Left lung (tissue), 10 donors: ENCODE data around the gene SIRPB1. TPM values are rescaled to one million over a fixed set of nuclear protein-coding genes. Genes with fewer than 3 reads are reported as not detected.
"Not testable (repeated sequence)": the region's sequence is repeated elsewhere in the genome, so short reads cannot be mapped to it uniquely, and the experiment has no call there.

Experiments used
- ATAC-seq: fragments of 200-7000 bp; cut with Tn5 transposase; one replicate; pipeline ENCODE4 v1.9.1; 2020; ENCODE audit warnings: moderate library complexity
- DNase-seq, 4 donors: peaks; one replicate each; pipeline ENCODE4 v3.0.0-alpha.2; 2013 to 2020
- H3K27ac ChIP-seq, 2 donors: fragments of 200-600 bp; sonication (generic) in 1 of 2; one replicate each; pipeline versions ENCODE4 v1.5.0 to v1.8.0; 2020 to 2021
- H3K27me3 ChIP-seq, 2 donors: fragments of 200-600 bp; sonication (generic) in 1 of 2; one replicate each; pipeline versions ENCODE4 v1.5.0 to v1.8.0; 2020 to 2021
- H3K36me3 ChIP-seq, 2 donors: fragments of 200-600 bp; sonication (generic) in 1 of 2; one replicate each; pipeline versions ENCODE4 v1.5.0 to v1.8.0; 2020 to 2021
- H3K4me1 ChIP-seq, 2 donors: fragments of 200-600 bp; one replicate each; pipeline ENCODE4 v1.8.0; 2021
- H3K4me3 ChIP-seq, 2 donors: fragments of 200-600 bp; sonication (generic) in 1 of 2; one replicate each; pipeline versions ENCODE4 v1.5.0 to v1.8.0; 2020 to 2021; ENCODE audit warnings: mild to moderate bottlenecking in 1 of 2
- H3K9me3 ChIP-seq, 2 donors: fragments of 200-600 bp; sonication (generic) in 1 of 2; one replicate each; pipeline versions ENCODE4 v1.5.0 to v1.8.0; 2020 to 2021
- CTCF ChIP-seq, 2 donors: fragments of 200-600 bp; sonication (generic) in 1 of 2; IDR thresholded peaks; one replicate each; pipeline versions ENCODE4 v1.5.0 to v1.8.0; 2021; ENCODE audit warnings: antibody characterized with exemption in 2 of 2
- intact Hi-C, 2 donors: fragments of 100-400 bp; cut with DNase I; formaldehyde crosslinking; loops; one replicate each; pipeline versions ENCODE4 v1.11.2 to v1.14.2; 2022
- polyA plus RNA-seq, 6 donors: library from polyadenylated mRNA; unstranded; fragments of 120-200 nt; gene quantifications; one replicate each; pipeline ENCODE4 v1.2.1, GENCODE V29; 2013; ENCODE audit not compliant: insufficient read length in 6 of 6
- total RNA-seq, 2 donors: library from RNA; stranded (reverse); fragmentation: NEBNext Ultra II Directional; extraction: Animal tissue kit (Norgen Biotek cat#: 25700); gene quantifications; one replicate each; pipeline ENCODE4 v1.2.1, GENCODE V29; 2021
- donor health status: DM: no; HTN: yes; CAD: no.
- donor health status: DM: no; HTN: no; CAD: no.

Gene SIRPB1
- total and polyA plus RNA-seq, 8 donors, result 0.34 to 57.9 (median 1.5) TPM

- DNase-seq, result no peak
- no peak for ATAC-seq
Observed at GRCh38 chr20:1651268-1652058, 31.7 kb upstream of the SIRPB1 start.

GRCh38 chr20:1648101-1648500, 28.3 kb upstream of the SIRPB1 start:
- Histone ChIP-seq H3K9me3 (no peaks in the 10 kb centered on the region), H3K4me1 (no peaks in the 10 kb centered on the region), H3K27ac (no peak overlapping the region), H3K36me3 (no peaks in the 10 kb centered on the region), H3K27me3 (peaks cover 0 to 5% of the 10 kb centered on the region in 2 donors), H3K4me3 (no peak overlapping the region)
- no peak for TF ChIP-seq CTCF (IDR thresholded peaks at IDR 0.05)
- intact Hi-C loops, result no loop called here
- DNase-seq (no peak), ATAC-seq (no peak)

More at GRCh38 chr20:1651268-1652058, 31.7 kb upstream of the SIRPB1 start:
- intact Hi-C loops, result no loop called here
- Histone ChIP-seq H3K4me3 (no peak overlapping the region), H3K27me3 (no peaks in the 10 kb centered on the region), H3K27ac (no peak overlapping the region), H3K4me1 (no peaks in the 10 kb centered on the region), H3K36me3 (no peaks in the 10 kb centered on the region), H3K9me3 (peaks cover 0 to 3% of the 10 kb centered on the region in 2 donors)
- no peak for TF ChIP-seq CTCF (IDR thresholded peaks at IDR 0.05)

GRCh38 chr20:1646975-1647431, 27.2 kb upstream of the SIRPB1 start:
- no peak for TF ChIP-seq CTCF (IDR thresholded peaks at IDR 0.05)

GRCh38 chr20:1644101-1644962, 24.5 kb upstream of the SIRPB1 start:
- H3K9me3 ChIP-seq, result peaks cover 0 to 3% of the 10 kb centered on the region in 2 donors
- intact Hi-C loops, result no loop called here
- H3K4me1 ChIP-seq, result no peaks in the 10 kb centered on the region
- H3K27ac ChIP-seq, result no peak overlapping the region
- peaks cover 0 to 5% of the 10 kb centered on the region in 2 donors for H3K27me3 ChIP-seq
- ATAC-seq (no peak), DNase-seq (no peak)
- H3K36me3 ChIP-seq, result no peaks in the 10 kb centered on the region
- no peak for TF ChIP-seq CTCF (IDR thresholded peaks at IDR 0.05)
- H3K4me3 ChIP-seq, result no peak overlapping the region

More at GRCh38 chr20:1646975-1647431, 27.2 kb upstream of the SIRPB1 start:
- intact Hi-C loops, result no loop called here
- DNase-seq (no peak), ATAC-seq (no peak)
- Histone ChIP-seq H3K27me3 (peaks cover 0 to 5% of the 10 kb centered on the region in 2 donors), H3K9me3 (no peaks in the 10 kb centered on the region), H3K27ac (no peak overlapping the region), H3K36me3 (no peaks in the 10 kb centered on the region), H3K4me3 (no peak overlapping the region), H3K4me1 (no peaks in the 10 kb centered on the region)

GRCh38 chr20:1638643-1639042, 18.8 kb upstream of the SIRPB1 start:
- H3K27me3 ChIP-seq, H3K27ac ChIP-seq, H3K36me3 ChIP-seq, DNase-seq, H3K4me3 ChIP-seq, H3K9me3 ChIP-seq, ATAC-seq, intact Hi-C loops, H3K4me1 ChIP-seq: not testable (repeated sequence)
